Fibroblast of lung (primary cell): ENCODE results near the gene FOXK2.
"Not testable (repeated sequence)": the region's sequence is repeated elsewhere in the genome, so short reads cannot be mapped to it uniquely, and the experiment has no call there.

Experiments
- EZH2 ChIP-seq: IDR thresholded peaks from 2 replicates; pipeline ENCODE4 v1.5.1; 2012; ENCODE audit warnings: low read length, control low read depth, mild to moderate bottlenecking; ENCODE audit errors: missing control alignments
- TF ChIP-seq, protein P1 (sequence below), 2 donors: IDR thresholded peaks in 1 of 2; conservative IDR thresholded peaks in 1 of 2; 1 replicate in 1 of 2; 2 replicates in 1 of 2; pipeline ENCODE4 v1.5.1; 2011 to 2012; ENCODE audit warnings: low read length in 2 of 2, control low read depth in 1 of 2, inconsistent platforms in 1 of 2, low read depth in 1 of 2, mild to moderate bottlenecking in 1 of 2

DNA sequence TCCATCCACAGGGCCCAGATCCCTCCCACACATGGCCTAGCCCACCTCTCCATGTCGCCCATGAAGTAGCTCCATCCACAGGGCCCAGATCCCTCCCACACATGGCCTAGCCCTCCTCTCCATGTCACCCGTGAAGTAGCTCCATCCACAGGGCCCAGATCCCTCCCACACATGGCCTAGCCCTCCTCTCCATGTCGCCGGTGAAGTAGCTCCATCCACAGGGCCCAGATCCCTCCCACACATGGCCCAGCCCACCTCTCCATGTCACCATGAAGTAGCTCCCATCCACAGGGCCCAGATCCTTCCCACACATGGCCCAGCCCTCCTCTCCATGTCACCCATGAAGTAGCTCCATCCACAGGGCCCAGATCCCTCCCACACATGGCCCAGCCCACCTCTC is 60.4 kb downstream of the FOXK2 start:
- not testable (repeated sequence) for TF ChIP-seq EZH2
- TF ChIP-seq, protein P1, sequence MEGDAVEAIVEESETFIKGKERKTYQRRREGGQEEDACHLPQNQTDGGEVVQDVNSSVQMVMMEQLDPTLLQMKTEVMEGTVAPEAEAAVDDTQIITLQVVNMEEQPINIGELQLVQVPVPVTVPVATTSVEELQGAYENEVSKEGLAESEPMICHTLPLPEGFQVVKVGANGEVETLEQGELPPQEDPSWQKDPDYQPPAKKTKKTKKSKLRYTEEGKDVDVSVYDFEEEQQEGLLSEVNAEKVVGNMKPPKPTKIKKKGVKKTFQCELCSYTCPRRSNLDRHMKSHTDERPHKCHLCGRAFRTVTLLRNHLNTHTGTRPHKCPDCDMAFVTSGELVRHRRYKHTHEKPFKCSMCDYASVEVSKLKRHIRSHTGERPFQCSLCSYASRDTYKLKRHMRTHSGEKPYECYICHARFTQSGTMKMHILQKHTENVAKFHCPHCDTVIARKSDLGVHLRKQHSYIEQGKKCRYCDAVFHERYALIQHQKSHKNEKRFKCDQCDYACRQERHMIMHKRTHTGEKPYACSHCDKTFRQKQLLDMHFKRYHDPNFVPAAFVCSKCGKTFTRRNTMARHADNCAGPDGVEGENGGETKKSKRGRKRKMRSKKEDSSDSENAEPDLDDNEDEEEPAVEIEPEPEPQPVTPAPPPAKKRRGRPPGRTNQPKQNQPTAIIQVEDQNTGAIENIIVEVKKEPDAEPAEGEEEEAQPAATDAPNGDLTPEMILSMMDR (conservative IDR thresholded peaks at IDR 0.05 in 1 of 2, IDR thresholded peaks at IDR 0.05 in 1 of 2; ENCODE audit: low read depth in 1 of 2, low read length in 2 of 2) = not testable (repeated sequence)
